ENCODE results near the gene ANKS1A.

- no peak for TF ChIP-seq CTCF (conservative IDR thresholded peaks at IDR 0.05; ENCODE audit: low read depth, low read length)
- TF ChIP-seq EZH2 (IDR thresholded peaks at IDR 0.05; ENCODE audit: borderline replicate concordance, low read depth, low read length, poor library complexity, severe bottlenecking): no peak
Observed at GRCh38 chr6:34928220-34928619, 39.2 kb downstream of the ANKS1A start.
